Measurements from ENCODE around the gene FMOD. TPM values are rescaled to one million over a fixed set of nuclear protein-coding genes. Genes with fewer than 3 reads are reported as not detected.
A peak's percentile ranks its signal among the peaks of the same experiment; 100 is the strongest.

Gene FMOD
- total RNA-seq, 1 donor from 2014 or later, result 58.5 TPM

DNA sequence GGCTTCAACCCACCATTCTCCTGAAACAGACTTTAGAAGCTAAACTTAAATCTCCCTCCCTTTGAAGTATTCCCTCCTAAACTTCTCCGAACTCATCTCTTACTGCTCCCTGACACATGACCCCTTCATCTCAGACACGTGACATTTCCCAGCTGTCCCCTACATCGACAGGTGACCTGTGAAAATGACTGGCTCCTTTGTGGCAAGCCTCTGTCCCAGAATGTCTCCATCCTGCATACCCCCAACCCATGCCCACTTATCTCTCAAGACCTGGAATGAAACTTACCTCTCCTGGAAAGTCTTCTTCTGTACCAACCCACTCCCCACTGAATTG is 4.2 kb downstream of the FMOD start:
- Histone ChIP-seq H3K9ac (ENCODE audit: low read depth in 1 of 3, low read length in 3 of 3) (no peak overlapping the region), H3K36me3 (ENCODE audit: control insufficient read depth in 3 of 3, insufficient read depth in 3 of 3, low read length in 3 of 3) (peaks cover 0 to 2% (median 0%) of the 10 kb centered on the region in 3 donors), H3K4me3 (ENCODE audit: low read length in 3 of 3) (no peak overlapping the region), H3K4me1 (ENCODE audit: control insufficient read depth in 3 of 3, insufficient read depth in 3 of 3, low read length in 3 of 3) (peaks cover 14 to 22% (median 15%) of the 10 kb centered on the region in 3 donors), H3K27ac (ENCODE audit: low read depth, low read length) (no peak overlapping the region), H3K27me3 (ENCODE audit: control insufficient read depth in 3 of 3, insufficient read depth in 3 of 3, low read length in 3 of 3) (peaks cover 0 to 5% (median 0%) of the 10 kb centered on the region in 3 donors), H3K9me3 (ENCODE audit: control insufficient read depth in 3 of 3, low read length in 3 of 3) (no peaks in the 10 kb centered on the region)

DNA sequence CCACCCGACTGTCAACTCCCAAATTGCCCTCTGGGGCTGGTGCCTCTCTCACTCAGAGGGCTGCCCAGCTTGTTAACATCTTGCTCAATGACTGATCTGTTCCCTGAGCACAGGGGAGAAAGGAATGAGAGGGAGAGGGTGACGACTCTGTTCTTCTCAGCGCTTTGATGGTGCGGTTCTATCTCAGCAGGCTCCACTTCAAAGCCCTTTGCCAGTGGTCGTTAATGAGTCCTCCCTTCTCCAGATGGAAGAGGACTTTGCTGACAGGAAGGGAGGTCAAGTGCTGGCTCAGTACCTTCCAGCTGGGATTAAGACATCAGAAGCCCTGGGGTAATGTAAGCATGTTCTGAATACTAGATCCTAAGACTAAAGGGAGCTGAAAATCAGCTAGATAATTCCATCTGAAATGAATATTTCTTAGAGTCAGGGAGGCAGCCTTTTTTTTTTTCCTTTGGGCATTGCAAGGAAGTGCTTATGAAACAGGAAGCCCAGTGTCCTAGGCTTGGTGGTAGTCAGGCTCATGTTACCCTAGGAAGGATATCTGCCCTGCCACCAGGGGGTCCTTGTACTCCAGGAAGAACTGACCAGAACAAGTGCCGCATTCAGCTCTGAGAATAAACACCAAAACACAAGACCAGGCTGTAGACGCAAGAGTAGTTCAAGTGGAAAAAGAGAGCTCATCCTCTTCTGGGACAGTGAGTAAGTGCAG is 4.7 kb downstream of the FMOD start:
- H3K27me3 ChIP-seq (ENCODE audit: control insufficient read depth in 3 of 3, insufficient read depth in 3 of 3, low read length in 3 of 3), result peaks cover 0 to 5% (median 0%) of the 10 kb centered on the region in 3 donors
- H3K36me3 ChIP-seq (ENCODE audit: control insufficient read depth in 3 of 3, insufficient read depth in 3 of 3, low read length in 3 of 3), result peaks cover 0 to 2% (median 0%) of the 10 kb centered on the region in 3 donors
- no peak overlapping the region for H3K27ac ChIP-seq (ENCODE audit: low read depth, low read length)

DNA sequence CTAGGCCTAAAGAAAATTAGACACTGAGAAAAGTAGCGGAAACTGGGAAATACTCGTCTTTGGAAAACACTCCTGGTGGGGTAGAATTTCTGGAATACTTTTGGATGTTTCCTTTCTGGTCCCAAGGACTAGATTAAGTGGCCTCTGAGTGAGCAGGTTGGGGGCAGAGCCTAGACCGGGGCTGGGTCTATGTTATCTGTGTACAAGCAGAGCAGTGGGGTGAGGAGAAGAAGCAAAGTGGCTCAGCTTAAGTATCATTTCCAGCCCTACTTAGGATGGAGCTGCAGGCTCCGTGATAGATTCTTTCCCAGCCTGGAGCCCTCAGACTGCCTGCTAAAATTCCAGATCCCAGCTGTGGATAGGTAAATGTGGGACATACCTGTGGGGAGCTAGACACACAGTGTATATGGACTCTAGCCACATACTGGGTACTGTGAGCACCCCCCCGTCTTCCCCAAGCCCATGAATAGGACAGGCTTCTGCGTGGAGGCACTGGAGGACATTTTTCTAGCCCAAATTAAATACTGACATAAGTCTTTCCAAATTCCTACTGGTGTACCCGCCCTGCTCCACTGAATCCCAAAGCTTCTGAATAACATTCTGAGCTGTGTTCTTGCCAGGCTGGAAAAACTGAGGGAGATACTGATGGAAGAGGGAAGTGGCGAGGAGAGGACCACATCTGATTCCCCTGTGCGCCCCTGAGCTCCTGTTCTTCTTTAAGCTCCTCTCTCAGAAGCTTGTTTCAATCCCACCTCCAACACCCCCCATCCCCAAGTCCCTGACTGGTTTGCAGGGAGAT is 6.8 kb downstream of the FMOD start:
- Histone ChIP-seq H3K36me3 (ENCODE audit: control insufficient read depth in 3 of 3, insufficient read depth in 3 of 3, low read length in 3 of 3) (peaks cover 0 to 2% (median 0%) of the 10 kb centered on the region in 3 donors), H3K9me3 (ENCODE audit: control insufficient read depth in 3 of 3, low read length in 3 of 3) (no peaks in the 10 kb centered on the region), H3K27me3 (ENCODE audit: control insufficient read depth in 3 of 3, insufficient read depth in 3 of 3, low read length in 3 of 3) (peaks cover 0 to 5% (median 0%) of the 10 kb centered on the region in 3 donors), H3K4me3 (ENCODE audit: low read length in 3 of 3) (no peak overlapping the region), H3K4me1 (ENCODE audit: control insufficient read depth in 3 of 3, insufficient read depth in 3 of 3, low read length in 3 of 3) (peaks cover 4 to 12% (median 5%) of the 10 kb centered on the region in 3 donors), H3K9ac (ENCODE audit: low read depth in 1 of 3, low read length in 3 of 3) (no peak overlapping the region), H3K27ac (ENCODE audit: low read depth, low read length) (no peak overlapping the region)

More for the DNA sequence above, 4.7 kb downstream of the FMOD start:
- Histone ChIP-seq H3K4me1 (ENCODE audit: control insufficient read depth in 3 of 3, insufficient read depth in 3 of 3, low read length in 3 of 3) (peaks cover 10 to 16% (median 12%) of the 10 kb centered on the region in 3 donors), H3K4me3 (ENCODE audit: low read length in 3 of 3) (no peak overlapping the region), H3K9ac (ENCODE audit: low read depth in 1 of 3, low read length in 3 of 3) (no peak overlapping the region), H3K9me3 (ENCODE audit: control insufficient read depth in 3 of 3, low read length in 3 of 3) (no peaks in the 10 kb centered on the region)

DNA sequence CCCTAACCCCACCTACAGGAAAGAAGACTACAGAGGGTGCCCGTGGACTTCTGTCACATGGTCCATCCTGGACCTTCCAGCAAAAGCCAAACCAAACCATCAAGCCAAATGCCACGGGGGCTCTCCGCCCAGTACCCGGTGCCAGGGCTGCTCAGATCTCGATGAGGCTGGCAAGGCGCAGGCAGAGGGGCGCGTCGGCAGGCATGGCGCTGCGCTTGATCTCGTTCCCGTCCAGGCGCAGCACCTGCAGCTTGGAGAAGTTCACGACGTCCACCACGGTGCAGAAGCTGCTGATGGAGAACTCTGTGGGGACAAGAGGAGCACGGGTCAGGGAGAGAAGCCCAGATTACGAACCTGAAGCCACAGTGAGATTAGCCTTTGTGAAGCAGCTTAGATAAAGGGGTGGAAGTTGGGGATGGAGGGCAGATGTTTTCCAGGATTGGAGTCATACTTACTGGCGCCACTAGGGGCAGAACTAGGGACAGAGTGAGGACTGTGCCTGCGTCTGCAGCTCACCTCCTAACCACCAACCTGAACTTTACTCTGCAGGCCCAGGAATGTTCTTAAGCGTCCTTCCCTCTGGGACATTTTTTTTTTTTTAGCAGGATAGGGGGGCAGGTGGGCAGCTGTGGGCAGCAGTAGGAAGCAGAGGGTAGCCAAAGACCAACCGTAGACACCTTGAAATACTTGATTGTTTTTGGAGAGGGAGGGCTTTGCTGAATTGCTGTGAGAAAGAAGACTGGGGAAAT is 8.6 kb downstream of the FMOD start:
- H3K9ac ChIP-seq (ENCODE audit: low read depth in 1 of 3, low read length in 3 of 3), result peak overlapping the region in 1 of 3 donors; percentile 35
- no peaks in the 10 kb centered on the region for H3K9me3 ChIP-seq (ENCODE audit: control insufficient read depth in 3 of 3, low read length in 3 of 3)
- no peak overlapping the region for H3K27ac ChIP-seq (ENCODE audit: low read depth, low read length)
- peaks cover 9 to 15% (median 9%) of the 10 kb centered on the region in 3 donors for H3K4me1 ChIP-seq (ENCODE audit: control insufficient read depth in 3 of 3, insufficient read depth in 3 of 3, low read length in 3 of 3)
- peaks cover 0 to 5% (median 0%) of the 10 kb centered on the region in 3 donors for H3K27me3 ChIP-seq (ENCODE audit: control insufficient read depth in 3 of 3, insufficient read depth in 3 of 3, low read length in 3 of 3)
- H3K4me3 ChIP-seq (ENCODE audit: low read length in 3 of 3), result no peak overlapping the region
- peaks cover 0 to 2% (median 0%) of the 10 kb centered on the region in 3 donors for H3K36me3 ChIP-seq (ENCODE audit: control insufficient read depth in 3 of 3, insufficient read depth in 3 of 3, low read length in 3 of 3)

DNA sequence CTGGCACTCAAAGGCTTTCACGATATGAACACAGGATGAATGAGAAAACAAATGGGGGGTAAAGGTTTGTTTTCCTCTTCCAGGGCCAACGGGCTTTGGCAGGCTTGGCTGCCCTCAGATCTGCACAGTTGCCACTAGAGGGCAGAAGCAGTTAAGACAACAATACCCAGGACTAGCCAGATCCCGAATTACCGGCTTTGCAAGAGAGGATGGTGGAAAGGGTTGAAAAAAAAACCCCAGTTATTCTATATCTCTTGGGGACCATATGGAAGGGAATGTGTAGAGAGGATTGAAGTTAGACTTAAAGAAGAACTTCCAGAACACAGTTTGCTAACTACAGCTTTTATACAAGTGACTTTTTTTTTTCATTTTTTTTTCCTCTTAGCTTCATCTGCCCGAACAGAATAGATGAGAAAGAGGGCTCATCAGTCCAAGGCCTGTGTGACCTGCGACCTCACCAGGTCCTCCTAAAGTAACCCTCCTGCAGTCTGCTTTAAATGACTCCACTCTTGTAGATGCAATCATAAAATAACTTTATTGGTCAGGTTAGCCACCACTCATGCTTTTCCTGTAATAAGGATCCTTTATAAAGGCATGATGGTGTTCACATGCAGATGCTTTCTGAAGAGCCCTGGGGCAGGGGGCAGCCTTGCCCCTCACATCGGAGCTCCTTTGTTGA is 10.7 kb downstream of the FMOD start:
- H3K36me3 ChIP-seq (ENCODE audit: control insufficient read depth in 3 of 3, insufficient read depth in 3 of 3, low read length in 3 of 3), result no peaks in the 10 kb centered on the region
- peaks cover 0 to 5% (median 0%) of the 10 kb centered on the region in 3 donors for H3K27me3 ChIP-seq (ENCODE audit: control insufficient read depth in 3 of 3, insufficient read depth in 3 of 3, low read length in 3 of 3)
- peaks cover 10 to 21% (median 18%) of the 10 kb centered on the region in 3 donors for H3K4me1 ChIP-seq (ENCODE audit: control insufficient read depth in 3 of 3, insufficient read depth in 3 of 3, low read length in 3 of 3)
- no peak overlapping the region for H3K4me3 ChIP-seq (ENCODE audit: low read length in 3 of 3)
- no peak overlapping the region for H3K27ac ChIP-seq (ENCODE audit: low read depth, low read length)
- no peaks in the 10 kb centered on the region for H3K9me3 ChIP-seq (ENCODE audit: control insufficient read depth in 3 of 3, low read length in 3 of 3)
- H3K9ac ChIP-seq (ENCODE audit: low read depth in 1 of 3, low read length in 3 of 3), result no peak overlapping the region

DNA sequence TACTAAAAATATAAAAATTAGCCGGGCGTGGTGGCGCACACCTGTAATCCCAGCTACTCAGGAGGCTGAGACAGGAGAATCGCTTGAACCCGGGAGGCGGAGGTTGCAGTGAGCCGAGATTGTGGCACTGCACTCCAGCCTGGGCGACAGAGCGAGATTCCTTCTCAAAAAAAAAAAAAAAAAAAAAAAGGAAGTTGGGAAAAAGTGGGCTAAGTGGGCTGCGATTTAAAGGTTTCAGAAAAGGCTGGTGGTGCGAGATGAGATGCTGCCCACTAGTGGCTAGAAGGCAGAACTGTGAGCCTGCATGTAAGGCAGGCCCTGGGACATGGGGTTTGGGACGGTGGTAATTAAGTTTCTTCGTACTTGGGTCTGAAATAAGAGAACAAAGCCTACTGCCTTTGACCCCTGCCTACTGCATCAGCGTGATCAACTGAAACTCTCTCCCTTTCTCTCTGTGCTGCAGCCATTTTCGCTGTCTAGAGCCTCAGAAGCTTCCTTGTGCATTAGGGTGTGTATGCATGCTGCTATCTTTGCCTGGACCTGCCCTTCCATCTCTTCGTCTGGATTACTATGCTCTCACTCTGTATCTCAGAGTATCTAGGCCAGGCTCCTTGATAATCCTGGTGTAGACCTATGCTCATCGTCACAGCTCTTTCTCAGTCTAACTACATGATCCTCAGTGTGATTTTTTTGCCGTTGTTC is 12.4 kb downstream of the FMOD start:
- H3K36me3 ChIP-seq (ENCODE audit: control insufficient read depth in 3 of 3, insufficient read depth in 3 of 3, low read length in 3 of 3), result no peaks in the 10 kb centered on the region
- no peak overlapping the region for H3K9ac ChIP-seq (ENCODE audit: low read depth in 1 of 3, low read length in 3 of 3)
- no peak overlapping the region for H3K4me3 ChIP-seq (ENCODE audit: low read length in 3 of 3)
- peaks cover 10 to 22% (median 19%) of the 10 kb centered on the region in 3 donors for H3K4me1 ChIP-seq (ENCODE audit: control insufficient read depth in 3 of 3, insufficient read depth in 3 of 3, low read length in 3 of 3)
- no peak overlapping the region for H3K27ac ChIP-seq (ENCODE audit: low read depth, low read length)
- H3K9me3 ChIP-seq (ENCODE audit: control insufficient read depth in 3 of 3, low read length in 3 of 3), result no peaks in the 10 kb centered on the region
- H3K27me3 ChIP-seq (ENCODE audit: control insufficient read depth in 3 of 3, insufficient read depth in 3 of 3, low read length in 3 of 3), result peaks cover 0 to 5% (median 0%) of the 10 kb centered on the region in 3 donors

DNA sequence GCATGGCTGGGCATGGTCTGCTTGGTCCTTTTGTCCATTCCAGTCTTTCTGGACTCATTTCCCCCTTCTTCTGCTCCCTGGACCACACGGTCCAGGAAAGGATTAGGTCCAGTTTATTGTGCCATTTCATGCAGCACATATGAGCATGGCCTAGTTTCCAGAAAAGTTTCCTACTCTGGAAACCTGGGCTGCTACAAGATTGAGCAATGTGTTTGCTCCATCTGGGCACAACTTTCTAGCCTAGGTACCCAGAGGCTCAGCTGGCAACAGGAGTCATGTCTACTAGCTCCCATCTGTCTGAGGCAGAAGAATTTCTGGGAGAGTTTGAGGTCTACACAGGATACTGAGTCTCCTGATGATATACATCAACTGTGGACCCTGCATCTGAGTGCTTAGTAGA is 14.8 kb downstream of the FMOD start:
- H3K27ac ChIP-seq (ENCODE audit: low read depth, low read length), result peak overlapping the region; percentile 23

DNA sequence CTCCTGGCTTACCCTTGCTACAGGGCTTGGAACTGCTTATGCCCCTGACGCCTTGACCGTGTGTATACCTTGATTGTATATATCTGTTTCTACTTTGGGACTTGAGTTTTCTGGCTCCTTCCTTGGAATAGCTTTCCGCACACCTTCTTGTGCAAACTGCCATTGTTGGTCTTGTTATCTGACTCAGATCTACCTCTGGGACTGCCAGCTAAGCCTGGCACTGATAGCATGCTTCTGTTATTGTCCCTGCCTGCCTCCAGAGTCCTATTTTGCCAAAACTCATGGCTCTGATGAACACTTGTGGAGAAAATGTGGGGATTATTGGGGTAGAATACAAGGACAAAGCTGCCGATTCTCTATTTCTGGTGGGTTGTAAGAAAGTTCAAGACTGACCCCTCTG is 15.4 kb downstream of the FMOD start:
- H3K27ac ChIP-seq (ENCODE audit: low read depth, low read length), result peak overlapping the region; percentile 23

More for the DNA sequence above, 14.8 kb downstream of the FMOD start:
- H3K36me3 ChIP-seq (ENCODE audit: control insufficient read depth in 3 of 3, insufficient read depth in 3 of 3, low read length in 3 of 3), result no peaks in the 10 kb centered on the region
- H3K9me3 ChIP-seq (ENCODE audit: control insufficient read depth in 3 of 3, low read length in 3 of 3), result no peaks in the 10 kb centered on the region
- no peak overlapping the region for H3K4me3 ChIP-seq (ENCODE audit: low read length in 3 of 3)
- no peaks in the 10 kb centered on the region for H3K27me3 ChIP-seq (ENCODE audit: control insufficient read depth in 3 of 3, insufficient read depth in 3 of 3, low read length in 3 of 3)
- H3K4me1 ChIP-seq (ENCODE audit: control insufficient read depth in 3 of 3, insufficient read depth in 3 of 3, low read length in 3 of 3), result peaks cover 10 to 22% (median 15%) of the 10 kb centered on the region in 3 donors
- H3K9ac ChIP-seq (ENCODE audit: low read depth in 1 of 3, low read length in 3 of 3), result peak overlapping the region in 1 of 3 donors; percentile 17

DNA sequence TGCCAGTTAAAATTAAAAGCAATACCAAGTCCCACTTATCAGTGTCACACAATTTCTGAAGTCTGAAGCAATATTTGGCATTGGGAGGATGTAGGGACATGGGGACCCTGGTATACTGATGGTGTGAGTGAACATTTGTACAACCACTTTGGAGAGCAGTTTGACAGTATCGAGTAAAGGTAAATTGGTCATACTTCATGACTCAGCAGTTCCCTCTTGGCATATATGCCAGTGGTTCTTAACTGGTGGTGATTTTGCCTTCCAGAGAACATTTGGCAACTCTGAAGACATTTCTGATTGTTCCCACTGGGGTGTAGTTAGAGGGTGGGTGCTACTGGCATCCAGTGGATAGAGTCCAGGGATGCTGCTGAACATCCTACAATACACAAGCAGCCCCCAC is 19.7 kb downstream of the FMOD start:
- Histone ChIP-seq H3K27me3 (ENCODE audit: control insufficient read depth in 3 of 3, insufficient read depth in 3 of 3, low read length in 3 of 3) (no peaks in the 10 kb centered on the region), H3K27ac (ENCODE audit: low read depth, low read length) (no peak overlapping the region), H3K36me3 (ENCODE audit: control insufficient read depth in 3 of 3, insufficient read depth in 3 of 3, low read length in 3 of 3) (no peaks in the 10 kb centered on the region), H3K4me3 (ENCODE audit: low read length in 3 of 3) (no peak overlapping the region), H3K9ac (ENCODE audit: low read depth in 1 of 3, low read length in 3 of 3) (no peak overlapping the region), H3K4me1 (ENCODE audit: control insufficient read depth in 3 of 3, insufficient read depth in 3 of 3, low read length in 3 of 3) (peaks cover 18 to 24% (median 24%) of the 10 kb centered on the region in 3 donors), H3K9me3 (ENCODE audit: control insufficient read depth in 3 of 3, low read length in 3 of 3) (no peaks in the 10 kb centered on the region)

More for the DNA sequence above, 15.4 kb downstream of the FMOD start:
- no peaks in the 10 kb centered on the region for H3K9me3 ChIP-seq (ENCODE audit: control insufficient read depth in 3 of 3, low read length in 3 of 3)
- no peaks in the 10 kb centered on the region for H3K27me3 ChIP-seq (ENCODE audit: control insufficient read depth in 3 of 3, insufficient read depth in 3 of 3, low read length in 3 of 3)
- H3K36me3 ChIP-seq (ENCODE audit: control insufficient read depth in 3 of 3, insufficient read depth in 3 of 3, low read length in 3 of 3), result no peaks in the 10 kb centered on the region
- no peak overlapping the region for H3K4me3 ChIP-seq (ENCODE audit: low read length in 3 of 3)
- peaks cover 10 to 22% (median 15%) of the 10 kb centered on the region in 3 donors for H3K4me1 ChIP-seq (ENCODE audit: control insufficient read depth in 3 of 3, insufficient read depth in 3 of 3, low read length in 3 of 3)
- H3K9ac ChIP-seq (ENCODE audit: low read depth in 1 of 3, low read length in 3 of 3), result no peak overlapping the region

All from skeletal muscle tissue (tissue), 4 donors.